Measurements from ENCODE around the gene DOK4.
"Not testable (repeated sequence)": the region's sequence is repeated elsewhere in the genome, so short reads cannot be mapped to it uniquely, and the experiment has no call there.

DOK4 gene

GRCh38 chr16:57439947-57440346 is 46.3 kb downstream of the DOK4 start:
- not testable (repeated sequence) for DNase-seq

- DNase-seq: no peak
Measured at GRCh38 chr16:57435838-57436237, 50.5 kb downstream of the DOK4 start.

GRCh38 chr16:57434003-57434402 is 52.3 kb downstream of the DOK4 start:
- DNase-seq: no peak

GRCh38 chr16:57432989-57433388 is 53.3 kb downstream of the DOK4 start:
- no peak for DNase-seq

GRCh38 chr16:57432505-57432904 is 53.8 kb downstream of the DOK4 start:
- DNase-seq: no peak

GRCh38 chr16:57430955-57431354 is 55.3 kb downstream of the DOK4 start:
- no peak for DNase-seq

- no peak for DNase-seq
Measured at GRCh38 chr16:57427824-57428223, 58.5 kb downstream of the DOK4 start.

GRCh38 chr16:57427307-57427706 is 59.0 kb downstream of the DOK4 start:
- no peak for DNase-seq

- no peak for DNase-seq
Measured at GRCh38 chr16:57426356-57426755, 59.9 kb downstream of the DOK4 start.

- DNase-seq: no peak
Measured at GRCh38 chr16:57424583-57424982, 61.7 kb downstream of the DOK4 start.

GRCh38 chr16:57423152-57423551 is 63.1 kb downstream of the DOK4 start:
- no peak for DNase-seq

- DNase-seq: peak; percentile 73
Measured at GRCh38 chr16:57422026-57422944, 64.0 kb downstream of the DOK4 start.

All from fibroblast of upper back skin (primary cell).